H9 (cell line): ENCODE results near the gene OPN1MW. TPM values are rescaled to one million over a fixed set of nuclear protein-coding genes. Genes with fewer than 3 reads are reported as not detected.
"Not testable (repeated sequence)": the region's sequence is repeated elsewhere in the genome, so short reads cannot be mapped to it uniquely, and the experiment has no call there.

Experiments used
- DNase-seq: peaks from one replicate; pipeline ENCODE4 v3.0.0-alpha.2; 2017
- H2AFZ ChIP-seq: one replicate; pipeline ENCODE4 v1.6.1; 2013; ENCODE audit warnings: mild to moderate bottlenecking, low read length, control low read depth, moderate library complexity
- H2AK5ac ChIP-seq: 2 replicates; pipeline ENCODE4 v1.6.1; 2013; ENCODE audit warnings: low read length, control low read depth, mixed read lengths; ENCODE audit not compliant: insufficient read length
- H2BK120ac ChIP-seq: one replicate; pipeline ENCODE4 v1.6.1; 2013; ENCODE audit warnings: low read depth, mild to moderate bottlenecking, low read length, control low read depth, inconsistent platforms; ENCODE audit not compliant: poor library complexity, severe bottlenecking
- H2BK12ac ChIP-seq: 2 replicates; pipeline ENCODE4 v1.6.1; 2013; ENCODE audit warnings: low read length, control low read depth, mixed read lengths, low read depth; ENCODE audit not compliant: insufficient read length
- H2BK15ac ChIP-seq: 2 replicates; pipeline ENCODE4 v1.6.1; 2013; ENCODE audit warnings: low read depth, low read length, control low read depth
- H2BK20ac ChIP-seq: one replicate; pipeline ENCODE4 v1.6.1; 2013; ENCODE audit warnings: low read depth, mild to moderate bottlenecking, low read length, control low read depth, inconsistent platforms; ENCODE audit not compliant: poor library complexity, severe bottlenecking
- H2BK5ac ChIP-seq: 2 replicates; pipeline ENCODE4 v1.6.1; 2013; ENCODE audit warnings: low read length, control low read depth, mixed read lengths; ENCODE audit not compliant: insufficient read length
- H3K14ac ChIP-seq: 2 replicates; pipeline ENCODE4 v1.6.1; 2013; ENCODE audit warnings: low read length, control low read depth; ENCODE audit not compliant: insufficient read depth
- H3K18ac ChIP-seq: 2 replicates; pipeline ENCODE4 v1.6.1; 2013; ENCODE audit warnings: low read depth, mild to moderate bottlenecking, mixed read lengths, low read length, control low read depth; ENCODE audit not compliant: insufficient read length
- H3K23ac ChIP-seq: 2 replicates; pipeline ENCODE4 v1.6.1; 2013; ENCODE audit warnings: low read length, control low read depth, mixed read lengths, low read depth; ENCODE audit not compliant: insufficient read length
- H3K23me2 ChIP-seq: 2 replicates; pipeline ENCODE4 v1.6.1; 2013; ENCODE audit warnings: low read depth, mild to moderate bottlenecking, mixed read lengths, low read length, control low read depth; ENCODE audit not compliant: insufficient read length, poor library complexity, severe bottlenecking
- H3K27ac ChIP-seq: 2 replicates; pipeline ENCODE4 v1.5.1; 2013; ENCODE audit warnings: low read length, control low read depth, mixed read lengths, low read depth; ENCODE audit not compliant: insufficient read length
- H3K27me3 ChIP-seq: 2 replicates; pipeline ENCODE4 v1.6.1; 2013; ENCODE audit warnings: low read length, control low read depth, inconsistent platforms; ENCODE audit not compliant: insufficient read depth
- H3K4ac ChIP-seq: 2 replicates; pipeline ENCODE4 v1.6.1; 2013; ENCODE audit warnings: low read depth, mild to moderate bottlenecking, control low read depth, inconsistent platforms, low read length, moderate library complexity
- H3K4me1 ChIP-seq: 2 replicates; pipeline ENCODE4 v1.6.1; 2013; ENCODE audit warnings: low read length, control low read depth, inconsistent platforms; ENCODE audit not compliant: insufficient read depth
- H3K4me2 ChIP-seq: 2 replicates; pipeline ENCODE4 v1.6.1; 2013; ENCODE audit warnings: low read length, control low read depth, mixed read lengths; ENCODE audit not compliant: insufficient read length, insufficient read depth
- H3K56ac ChIP-seq: 2 replicates; pipeline ENCODE4 v1.6.1; 2013; ENCODE audit warnings: low read depth, mild to moderate bottlenecking, mixed read lengths, low read length, control low read depth; ENCODE audit not compliant: insufficient read length
- H3K79me1 ChIP-seq: 2 replicates; pipeline ENCODE4 v1.6.1; 2013; ENCODE audit warnings: low read depth, mild to moderate bottlenecking, moderate library complexity, low read length, control low read depth, inconsistent platforms; ENCODE audit not compliant: insufficient read depth, poor library complexity, severe bottlenecking
- H3K79me2 ChIP-seq: 2 replicates; pipeline ENCODE4 v1.6.1; 2013; ENCODE audit warnings: low read length, control low read depth, inconsistent platforms; ENCODE audit not compliant: insufficient read depth
- H3K9ac ChIP-seq: 2 replicates; pipeline ENCODE4 v1.6.1; 2013; ENCODE audit warnings: low read length, control low read depth, mixed read lengths; ENCODE audit not compliant: insufficient read length; ENCODE audit errors: extremely low read depth
- H3K9me3 ChIP-seq: one replicate; pipeline ENCODE4 v1.6.1; 2013; ENCODE audit warnings: low read depth, low read length, inconsistent platforms; ENCODE audit not compliant: control insufficient read depth
- H3T11ph ChIP-seq: one replicate; pipeline ENCODE4 v1.6.1; 2013; ENCODE audit warnings: mild to moderate bottlenecking, low read length, control low read depth, inconsistent platforms
- H4K20me1 ChIP-seq: one replicate; pipeline ENCODE4 v1.6.1; 2013; ENCODE audit not compliant: control insufficient read depth, insufficient read length, insufficient read depth
- H4K5ac ChIP-seq: 2 replicates; pipeline ENCODE4 v1.6.1; 2013; ENCODE audit warnings: low read depth, mild to moderate bottlenecking, mixed read lengths, low read length, control low read depth; ENCODE audit not compliant: insufficient read length
- H4K8ac ChIP-seq: replicated peaks from 2 replicates; pipeline ENCODE4 v1.6.1; 2013; ENCODE audit warnings: low read length, control low read depth, mixed read lengths, low read depth; ENCODE audit not compliant: insufficient read length
- H4K91ac ChIP-seq: 2 replicates; pipeline ENCODE4 v1.6.1; 2013; ENCODE audit warnings: low read depth, mild to moderate bottlenecking, moderate library complexity, mixed read lengths, low read length, control low read depth; ENCODE audit not compliant: insufficient read length
- H3K27ac Mint-ChIP-seq, 3 experiments: 2 replicates in 2 of 3; 3 replicates in 1 of 3; pipeline ENCODE4 v1.8.0; 2020 to 2021; ENCODE audit warnings: mixed read lengths in 3 of 3, mild to moderate bottlenecking in 1 of 3, moderate library complexity in 1 of 3
- H3K27me3 Mint-ChIP-seq: 2 replicates; pipeline ENCODE4 v1.8.0; 2021; ENCODE audit warnings: low read depth, mild to moderate bottlenecking, moderate library complexity, mixed read lengths
- H3K36me3 Mint-ChIP-seq, 3 experiments: 2 replicates in 2 of 3; 3 replicates in 1 of 3; pipeline ENCODE4 v1.8.0; 2020 to 2021; ENCODE audit warnings: low read depth in 3 of 3, mixed read lengths in 3 of 3; ENCODE audit not compliant: insufficient read depth in 1 of 3
- H3K4me1 Mint-ChIP-seq, 2 experiments: 2 replicates each; pipeline ENCODE4 v1.8.0; 2020; ENCODE audit warnings: mixed read lengths in 2 of 2
- H3K4me3 Mint-ChIP-seq, 2 experiments: 2 replicates in 1 of 2; 3 replicates in 1 of 2; pipeline ENCODE4 v1.8.0; 2020 to 2021; ENCODE audit warnings: mild to moderate bottlenecking in 2 of 2, mixed read lengths in 2 of 2, moderate library complexity in 1 of 2
- H3K9me3 Mint-ChIP-seq, 2 experiments: 2 replicates in 1 of 2; 3 replicates in 1 of 2; pipeline ENCODE4 v1.8.0; 2020; ENCODE audit warnings: mild to moderate bottlenecking in 2 of 2, mixed read lengths in 2 of 2, moderate library complexity in 1 of 2
- WGBS: extraction: QIAGEN DNeasy Blood & Tissue Kit; methylation state at CpG from one replicate; pipeline ENCODE4 v1.1.7; 2013; ENCODE audit warnings: missing lambda C conversion rate, low lambda C conversion rate, mixed read lengths; ENCODE audit not compliant: insufficient read length; ENCODE audit errors: extremely low coverage; 5-methylcytosine and 5-hydroxymethylcytosine counted together
- total RNA-seq: library from RNA; stranded (reverse); gene quantifications from 2 replicates; pipeline ENCODE4 v1.2.1, GENCODE V29; 2021

The OPN1MW gene
- total RNA-seq, 1 experiment from 2014 or later = not detected

- not testable (repeated sequence) for H3K79me2 ChIP-seq, H2BK120ac ChIP-seq, H3T11ph ChIP-seq, H3K27me3 Mint-ChIP-seq, H3K4ac ChIP-seq, H2BK20ac ChIP-seq, H3K9me3 ChIP-seq, H3K27me3 ChIP-seq, H3K18ac ChIP-seq, H4K5ac ChIP-seq, H2BK5ac ChIP-seq, H4K20me1 ChIP-seq, H2BK12ac ChIP-seq, H3K79me1 ChIP-seq, H3K23ac ChIP-seq, H4K8ac ChIP-seq, H3K23me2 ChIP-seq, H3K4me3 Mint-ChIP-seq, H3K14ac ChIP-seq, H3K4me1 Mint-ChIP-seq, H3K4me2 ChIP-seq, H2AFZ ChIP-seq, H3K36me3 Mint-ChIP-seq, DNase-seq, H3K9ac ChIP-seq, H4K91ac ChIP-seq, H3K56ac ChIP-seq, H3K27ac Mint-ChIP-seq, H2BK15ac ChIP-seq, H3K27ac ChIP-seq, H2AK5ac ChIP-seq, H3K9me3 Mint-ChIP-seq, H3K4me1 ChIP-seq
- no CpG with 5 or more reads among the region's 3 CpGs for WGBS
These were observed 49.0 kb downstream of the OPN1MW start for GRCh38 chrX:154231443-154231842.

- not testable (repeated sequence) for H3K4me1 Mint-ChIP-seq, H3K27ac Mint-ChIP-seq, H3K4ac ChIP-seq, H2BK5ac ChIP-seq, H3K36me3 Mint-ChIP-seq, H3K4me2 ChIP-seq, H2BK12ac ChIP-seq, H4K5ac ChIP-seq, H2BK20ac ChIP-seq, H3K23me2 ChIP-seq, H2BK120ac ChIP-seq, H3K14ac ChIP-seq, H3K79me2 ChIP-seq, H4K91ac ChIP-seq, H3K79me1 ChIP-seq, H3K9ac ChIP-seq, H3K27me3 Mint-ChIP-seq, H3K18ac ChIP-seq, H3K4me3 Mint-ChIP-seq, H3K9me3 ChIP-seq, H2AK5ac ChIP-seq, H3K4me1 ChIP-seq, H3K9me3 Mint-ChIP-seq, H2BK15ac ChIP-seq, H4K20me1 ChIP-seq, H3T11ph ChIP-seq, DNase-seq, H3K56ac ChIP-seq, H4K8ac ChIP-seq, H3K27me3 ChIP-seq, H2AFZ ChIP-seq, H3K27ac ChIP-seq, H3K23ac ChIP-seq
- no CpG with 5 or more reads among the region's 16 CpGs for WGBS
These were observed 51.2 kb downstream of the OPN1MW start for GRCh38 chrX:154233620-154234019.
